HG02852 (cell line): ENCODE measurements around the gene CYP17A1.
"Not testable (repeated sequence)": the region's sequence is repeated elsewhere in the genome, so short reads cannot be mapped to it uniquely, and the experiment has no call there.

Experiments used
- ATAC-seq: cut with Tn5 transposase; IDR thresholded peaks from one replicate; pipeline ENCODE4 v1.9.1; 2021; ENCODE audit warnings: mild to moderate bottlenecking, moderate library complexity; ENCODE audit not compliant: unreplicated experiment

The CYP17A1 gene

DNA sequence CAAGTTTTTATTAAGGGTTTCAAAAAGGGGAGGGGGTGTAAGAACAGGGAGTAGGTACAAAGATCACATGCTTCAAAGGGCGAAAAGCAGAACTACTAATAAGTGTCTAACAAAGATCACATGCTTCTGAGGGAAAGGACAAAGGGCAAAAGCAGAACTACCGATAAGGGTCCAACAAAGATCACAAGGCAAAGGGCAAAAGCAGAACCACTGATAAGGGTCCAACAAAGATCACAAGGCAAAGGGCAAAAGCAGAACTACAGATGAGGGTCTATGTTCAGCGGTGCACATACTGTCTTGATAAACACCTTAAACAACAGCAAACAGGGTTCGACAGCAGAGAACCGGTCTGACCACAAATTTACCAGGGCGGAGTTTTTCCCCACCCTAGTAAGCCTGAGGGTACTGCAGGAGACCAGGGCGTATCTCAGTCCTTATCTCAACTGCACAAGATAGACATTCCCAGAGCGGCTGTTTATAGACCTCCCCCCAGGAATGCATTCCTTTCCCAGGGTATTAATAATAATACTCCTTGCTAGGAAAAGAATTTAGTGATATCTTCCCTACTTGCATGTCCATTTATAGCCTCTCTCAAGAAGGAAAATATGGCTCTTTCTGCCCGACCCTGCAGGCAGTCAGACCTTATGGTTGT lies 1.2 kb upstream of the CYP17A1 start:
- not testable (repeated sequence) for ATAC-seq

DNA sequence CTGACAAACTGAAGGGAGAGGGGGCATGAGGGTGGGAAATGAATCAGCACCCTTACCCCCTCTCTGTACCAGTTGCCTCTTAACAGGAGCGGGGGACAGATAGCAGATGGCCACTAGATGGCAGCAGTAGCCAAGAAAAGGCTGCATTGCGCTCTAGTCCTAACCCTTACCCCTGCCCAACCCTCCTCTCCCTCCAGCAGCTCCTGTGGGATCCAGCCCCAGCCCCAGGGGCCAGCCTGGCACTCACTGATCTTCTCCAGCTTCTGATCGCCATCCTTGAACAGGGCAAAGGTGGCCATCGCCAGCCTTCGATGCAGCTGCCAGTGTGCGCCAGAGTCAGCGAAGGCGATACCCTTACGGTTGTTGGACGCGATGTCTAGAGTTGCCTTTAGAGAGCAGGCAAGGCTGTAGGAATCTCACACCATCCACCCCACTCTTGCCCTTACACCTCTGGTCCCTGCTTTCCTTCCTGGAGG lies 2.2 kb downstream of the CYP17A1 start:
- no peak for ATAC-seq

DNA sequence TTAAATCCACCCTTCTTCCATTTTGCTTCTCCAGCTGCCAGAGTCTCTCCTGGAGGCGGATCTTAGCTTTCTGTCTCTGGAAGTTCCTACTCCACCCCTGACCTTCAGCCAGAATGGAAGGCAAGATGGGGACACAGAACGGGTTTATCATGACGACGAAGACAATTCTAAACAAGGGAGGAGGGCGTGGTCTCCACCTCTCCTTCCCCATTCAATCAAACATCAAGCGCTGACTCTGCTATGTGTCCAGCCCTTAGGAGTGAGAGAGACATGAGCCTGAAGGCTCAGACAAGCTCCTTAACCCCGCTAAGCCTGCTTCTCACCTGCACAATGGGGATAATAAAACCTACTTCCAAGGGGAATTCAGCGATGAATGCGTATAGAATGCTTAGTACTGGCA lies 3.1 kb downstream of the CYP17A1 start:
- ATAC-seq: no peak

DNA sequence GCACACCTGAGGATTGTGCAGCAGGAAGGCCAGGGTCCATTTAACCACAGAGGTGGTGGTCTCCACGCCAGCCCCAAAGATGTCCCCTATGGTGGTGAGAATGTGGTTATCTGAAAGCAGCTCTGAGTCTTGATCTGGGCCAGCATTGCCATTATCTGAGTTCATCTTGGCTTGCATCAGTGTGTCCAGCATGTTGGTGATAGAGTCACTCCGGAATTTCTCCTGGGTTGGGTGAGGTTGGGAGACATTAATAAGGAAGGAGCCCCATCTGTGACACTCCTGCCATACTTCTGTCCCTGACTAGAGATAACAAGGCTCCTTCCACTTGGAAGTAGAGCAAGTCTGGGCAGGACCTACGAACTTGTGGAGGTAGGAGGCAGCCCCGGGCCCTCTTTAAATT lies 4.2 kb downstream of the CYP17A1 start:
- ATAC-seq: no peak

DNA sequence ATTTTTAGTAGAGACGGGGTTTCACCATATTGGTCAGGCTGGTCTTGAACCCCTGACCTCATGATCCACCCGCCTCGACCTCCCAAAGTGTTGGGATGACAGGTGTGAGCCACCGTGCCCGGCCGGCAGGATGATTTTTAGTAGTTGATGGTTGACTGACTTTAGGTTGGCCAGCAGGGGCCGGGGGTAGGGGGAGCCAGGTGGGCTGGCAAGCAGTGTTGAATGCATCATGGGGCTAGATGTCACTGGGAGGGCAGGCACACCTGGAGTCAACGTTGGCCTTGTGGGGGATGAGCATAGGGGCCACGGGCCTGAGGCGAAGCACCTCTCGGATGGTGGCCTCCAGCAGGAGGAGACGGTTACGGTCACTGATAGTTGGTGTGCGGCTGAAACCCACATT lies 5.0 kb downstream of the CYP17A1 start:
- no peak for ATAC-seq

DNA sequence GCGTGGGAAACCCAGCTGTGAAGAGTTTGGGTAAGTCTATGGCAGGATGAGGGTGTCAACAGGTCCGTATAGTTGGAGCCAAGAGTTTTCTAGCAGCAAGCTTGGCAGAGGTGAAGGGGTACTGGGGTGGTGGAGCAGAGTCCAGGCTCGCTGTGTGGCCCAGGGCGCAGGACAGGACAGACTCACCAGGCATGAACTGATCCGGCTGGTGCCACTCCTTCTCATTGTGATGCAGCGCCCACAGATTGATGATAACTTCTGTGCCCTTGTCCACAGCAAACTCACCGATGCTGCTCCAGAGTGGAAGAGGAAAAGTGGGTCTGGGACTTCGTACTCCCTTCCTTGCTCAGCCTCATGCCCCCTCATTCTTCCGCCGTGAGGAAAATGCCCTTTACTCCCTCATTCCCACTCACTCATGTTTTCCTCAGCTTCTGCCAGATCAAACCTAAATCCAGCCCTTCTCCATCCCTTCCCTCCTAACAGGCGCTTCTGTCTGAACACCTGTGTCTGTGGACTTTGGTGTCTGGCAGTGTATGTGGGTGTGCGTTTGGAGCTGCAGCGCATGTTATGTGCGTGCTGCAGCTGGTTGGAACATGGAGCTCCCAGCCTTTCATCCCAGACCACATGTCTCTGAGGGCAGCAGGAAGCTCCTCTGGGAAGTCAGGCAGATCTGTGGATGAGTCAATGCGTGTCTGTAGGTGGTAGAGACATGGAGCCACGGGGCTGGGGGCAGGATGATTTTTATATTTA lies 5.7 kb downstream of the CYP17A1 start:
- no peak for ATAC-seq

DNA sequence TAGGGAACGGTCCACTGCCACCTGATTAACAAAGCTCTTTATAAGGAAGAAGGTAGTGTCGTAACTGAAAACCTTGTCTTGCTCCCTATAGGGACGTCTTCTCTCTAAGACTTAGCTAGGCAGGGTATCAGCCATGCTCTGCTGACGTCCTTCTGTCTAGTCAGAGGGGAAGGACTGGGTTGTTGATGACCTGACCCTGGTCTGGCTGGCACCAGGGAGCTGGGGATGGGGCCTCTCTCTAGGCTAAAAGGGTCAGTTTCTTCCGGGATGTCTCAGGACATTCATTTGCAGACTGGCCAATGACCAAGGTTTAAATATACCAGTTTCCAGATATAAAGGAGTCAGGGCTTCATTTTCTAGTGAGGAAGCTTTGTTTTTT lies 9.6 kb downstream of the CYP17A1 start:
- ATAC-seq: no peak

DNA sequence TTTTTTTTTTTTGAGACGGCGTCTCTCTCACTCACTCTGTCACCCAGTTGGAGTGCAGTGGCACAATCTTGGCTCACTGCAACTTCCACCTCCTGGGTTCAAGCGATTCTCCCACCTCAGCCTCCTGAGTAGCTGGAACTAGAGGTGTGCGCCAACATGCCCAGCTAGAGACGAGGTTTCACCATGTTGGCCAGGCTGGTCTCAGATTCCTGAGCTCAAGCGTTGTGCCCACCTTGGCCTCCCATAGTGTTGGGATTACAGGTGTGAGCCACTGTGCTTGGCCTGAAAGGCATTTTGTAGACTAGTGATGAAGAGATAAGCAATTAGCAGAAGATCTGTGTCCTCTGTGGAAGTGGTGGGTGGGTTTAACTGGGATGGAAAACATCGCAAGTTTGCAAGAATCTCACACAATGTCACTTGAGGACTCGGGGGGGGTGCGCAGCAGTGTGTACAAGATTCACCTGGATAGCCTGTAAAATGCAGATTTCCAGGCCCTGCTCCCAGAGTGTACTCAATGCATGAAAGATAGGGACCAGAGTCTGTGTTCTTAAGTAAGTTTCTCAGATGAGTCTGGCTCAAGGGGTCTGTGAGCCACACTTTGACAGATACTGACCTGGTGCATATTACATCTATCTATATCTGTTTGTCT lies 10.9 kb downstream of the CYP17A1 start:
- ATAC-seq: no peak

DNA sequence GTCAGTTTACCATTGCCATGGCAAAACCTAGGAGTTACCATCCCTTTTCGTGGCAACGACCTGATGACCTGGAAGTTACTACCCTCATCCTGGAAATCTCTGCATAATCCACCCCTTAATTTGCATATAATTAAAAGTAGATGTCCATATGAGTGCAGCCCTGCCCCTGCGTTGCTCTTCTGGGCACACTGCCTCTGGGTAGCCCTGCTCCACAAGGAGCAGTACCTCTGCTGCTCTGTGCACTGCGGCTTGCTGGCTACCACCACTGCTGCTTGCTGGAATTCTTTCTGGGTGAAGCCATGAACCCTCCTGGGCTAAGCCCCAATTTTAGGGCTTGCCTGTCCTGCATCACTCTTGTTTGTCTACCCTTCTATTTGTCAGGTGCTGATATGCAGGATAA lies 12.5 kb downstream of the CYP17A1 start:
- ATAC-seq: no peak

DNA sequence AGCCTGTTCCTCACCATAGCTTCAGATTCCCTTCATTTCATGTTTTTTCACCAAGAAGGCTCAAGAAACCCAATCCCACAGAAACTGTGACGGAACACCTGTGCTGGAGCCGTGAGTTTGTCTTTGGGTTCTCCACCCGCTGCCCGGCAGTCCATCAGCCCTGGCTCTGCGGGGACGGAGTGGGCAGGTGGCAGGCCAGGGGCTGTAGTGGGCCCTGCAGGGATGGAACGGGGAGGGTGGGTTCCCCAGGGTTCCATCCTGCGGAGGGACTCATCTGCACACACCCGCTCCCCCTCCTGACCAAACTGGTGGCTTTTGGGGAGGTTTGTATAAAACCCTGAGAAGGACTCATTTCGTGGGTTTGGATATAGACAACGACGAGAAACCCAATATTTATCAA lies 15.0 kb downstream of the CYP17A1 start:
- no peak for ATAC-seq

DNA sequence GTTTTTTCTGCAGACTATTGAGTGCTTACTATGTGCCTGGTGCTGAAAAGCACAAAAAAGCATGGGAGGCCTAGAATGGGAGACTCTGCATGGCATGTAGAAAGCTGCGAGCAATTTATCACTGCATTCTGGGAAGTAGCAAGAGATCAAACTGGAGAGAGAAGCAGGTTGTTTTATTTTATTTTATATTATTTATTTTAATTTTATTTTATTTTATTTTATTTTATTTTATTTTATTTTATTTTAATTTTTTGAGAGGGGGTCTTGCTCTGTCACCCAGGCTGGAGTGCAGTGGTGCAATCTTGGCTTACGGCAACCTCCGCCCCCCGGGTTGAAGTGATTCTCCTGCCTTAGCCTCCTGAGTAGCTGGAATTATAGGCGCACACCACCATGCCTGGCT lies 17.2 kb downstream of the CYP17A1 start:
- ATAC-seq: not testable (repeated sequence)

DNA sequence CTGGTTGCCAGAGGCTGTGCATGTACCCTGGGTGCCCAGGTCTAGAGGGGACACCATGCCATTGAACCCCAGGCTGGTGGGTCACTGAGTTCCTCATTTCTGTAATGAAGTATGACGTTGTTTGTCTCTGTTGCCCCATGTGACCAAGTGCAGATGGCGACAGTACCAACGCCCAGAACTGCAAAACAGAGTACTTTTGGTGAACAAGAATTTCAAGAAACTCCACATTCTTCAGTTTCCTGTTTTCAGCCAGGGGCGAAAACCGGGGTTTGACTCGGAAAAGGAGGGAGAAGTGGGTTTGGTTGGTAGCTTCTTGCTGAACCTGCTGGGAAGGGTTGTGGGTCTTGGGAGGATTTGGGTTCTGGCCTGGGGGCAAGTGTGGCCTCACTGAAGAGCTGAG lies 18.2 kb downstream of the CYP17A1 start:
- no peak for ATAC-seq

DNA sequence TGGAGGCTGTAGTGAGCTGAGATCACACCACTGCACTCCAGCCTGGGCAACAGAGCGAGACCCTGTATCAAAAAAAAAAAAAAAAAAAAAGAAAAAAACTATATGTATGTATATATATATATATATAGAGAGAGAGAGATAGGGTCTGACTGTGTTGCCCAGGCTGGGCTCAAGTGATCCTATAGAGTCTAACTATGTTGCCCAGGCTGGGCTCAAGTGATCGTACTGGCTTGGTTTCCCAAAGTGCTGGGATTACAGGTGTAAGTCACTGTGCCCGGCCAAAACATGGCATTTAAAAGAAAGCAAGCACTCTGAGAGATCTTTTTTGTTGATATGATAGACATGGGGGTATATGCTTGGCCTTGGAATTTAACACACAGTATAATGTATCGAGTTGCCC lies 20.0 kb downstream of the CYP17A1 start:
- ATAC-seq: no peak

DNA sequence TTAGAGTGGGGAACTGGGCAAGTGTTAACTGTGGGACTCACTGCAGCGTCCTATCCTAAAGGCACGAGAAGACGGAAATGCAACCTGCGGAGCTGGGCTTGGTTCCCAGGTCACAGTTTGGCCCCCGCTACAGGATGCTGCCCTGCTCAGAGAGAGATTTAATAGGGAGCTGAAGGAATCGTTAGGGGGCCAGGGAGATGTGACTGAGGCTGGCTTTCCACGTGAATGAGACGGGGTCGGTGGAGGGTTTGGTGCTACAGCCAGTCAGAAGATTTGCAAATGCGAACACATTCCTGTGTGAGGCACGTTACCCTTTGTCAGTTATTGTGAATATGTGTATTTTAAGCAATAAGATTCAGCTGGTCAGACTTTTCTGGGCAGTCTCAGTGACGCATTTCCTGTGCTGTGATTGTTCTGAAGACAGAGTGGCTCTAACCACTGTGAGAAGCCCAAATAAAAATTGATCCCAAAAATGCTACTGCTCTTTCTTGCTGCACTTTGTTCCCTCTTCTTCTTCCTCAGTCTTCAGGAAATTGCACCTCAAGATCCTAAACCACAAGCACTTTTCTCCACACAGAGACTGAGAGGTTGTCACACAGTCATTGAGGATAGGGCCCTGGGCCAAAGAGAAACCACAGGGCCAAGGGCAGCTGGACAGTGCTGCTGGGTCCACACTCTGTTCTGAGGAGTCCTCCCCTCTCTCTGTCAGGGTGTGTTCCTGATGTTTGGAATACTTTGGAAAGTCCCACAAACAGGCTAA lies 21.2 kb downstream of the CYP17A1 start:
- no peak for ATAC-seq

DNA sequence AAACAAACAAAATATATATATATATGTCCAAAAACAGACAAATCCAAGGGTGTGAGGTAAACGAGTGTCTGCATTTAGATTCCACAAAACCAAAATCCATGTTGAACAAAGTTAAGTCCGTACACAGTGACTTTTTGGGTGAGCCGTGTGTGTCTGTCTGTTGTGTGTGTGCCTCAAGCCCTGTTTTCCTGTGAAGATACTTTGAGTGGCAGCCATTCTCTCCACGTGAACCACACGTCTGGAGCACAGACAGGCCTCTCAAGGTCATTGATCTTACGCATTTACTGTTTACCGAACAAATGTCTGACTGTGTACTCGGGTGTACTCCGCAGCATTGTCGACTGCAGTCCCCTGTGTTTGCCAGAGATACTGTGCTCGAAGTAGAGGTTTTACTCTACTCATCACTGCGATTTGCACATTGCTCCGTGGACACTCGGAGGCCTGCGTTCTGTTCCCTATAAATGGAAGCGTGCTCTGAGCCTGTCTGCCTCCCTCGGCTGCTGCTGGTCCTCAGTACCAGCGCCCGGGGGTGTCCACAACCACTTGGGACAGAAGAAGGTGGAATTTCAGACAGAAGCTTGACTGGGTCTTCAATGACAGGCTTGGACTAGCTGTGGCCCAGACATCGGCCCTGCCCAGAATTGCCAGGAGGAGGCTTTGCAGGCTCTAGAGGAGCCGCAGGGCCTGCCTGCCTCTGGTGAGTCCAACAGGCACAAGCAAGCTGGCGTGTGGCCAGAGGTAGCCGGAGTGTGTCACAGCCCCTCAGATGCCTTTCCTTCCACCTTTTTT lies 22.1 kb downstream of the CYP17A1 start:
- no peak for ATAC-seq

DNA sequence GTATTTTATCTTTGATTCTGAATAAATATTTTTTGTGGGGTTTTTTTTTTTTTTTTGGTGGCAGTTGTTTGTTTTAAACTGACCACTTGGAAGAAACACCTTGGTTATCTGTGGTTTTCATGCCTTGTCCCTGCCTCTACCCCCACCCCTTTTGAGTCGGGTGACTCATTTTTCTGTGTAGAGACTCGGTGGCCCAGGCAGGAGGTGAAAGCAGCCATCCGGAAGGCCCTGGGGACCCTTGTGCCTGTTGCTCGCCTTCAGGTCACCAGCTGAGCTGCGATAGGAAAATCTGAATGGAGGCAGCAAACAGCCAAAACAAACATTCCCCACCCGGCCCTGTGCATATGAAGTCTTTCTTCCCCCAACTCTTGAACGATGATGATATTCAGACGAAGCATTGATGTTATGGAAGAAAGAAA lies 22.8 kb downstream of the CYP17A1 start:
- ATAC-seq: no peak

DNA sequence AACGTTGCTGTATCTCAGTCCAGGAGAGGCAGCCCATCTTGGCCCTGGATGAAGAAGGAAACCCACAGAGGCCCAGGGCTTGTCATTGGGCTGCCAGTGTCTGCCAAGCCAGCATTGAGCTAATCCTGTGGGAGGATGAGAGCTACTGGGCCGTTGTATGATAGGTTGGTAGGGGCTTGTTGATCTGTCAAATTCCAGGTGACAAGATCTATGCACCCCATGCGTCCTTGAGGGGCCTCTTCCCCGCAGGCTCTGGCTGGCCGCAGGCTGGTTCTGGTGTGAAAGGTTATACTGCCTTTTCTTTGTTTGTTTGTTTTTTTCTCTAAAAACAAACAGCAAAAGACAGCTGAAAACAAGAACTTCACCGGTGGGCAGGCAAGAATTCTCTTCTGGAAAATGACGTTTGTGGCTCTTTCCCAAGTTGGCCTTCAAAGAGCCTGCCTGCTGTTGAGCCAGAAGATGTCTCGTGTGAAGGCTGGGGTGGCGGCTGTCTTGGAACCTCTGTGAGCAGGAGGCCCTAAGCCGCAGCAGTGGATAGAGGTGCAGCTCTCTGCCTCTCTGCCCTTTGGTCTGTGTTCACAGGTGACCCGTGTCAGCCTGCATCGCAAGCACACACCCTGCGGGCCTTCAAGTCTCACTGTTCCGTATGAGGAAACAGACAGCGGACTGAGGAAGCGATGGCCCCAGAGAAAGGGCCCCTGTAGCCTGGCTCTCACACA lies 23.3 kb downstream of the CYP17A1 start:
- no peak for ATAC-seq

DNA sequence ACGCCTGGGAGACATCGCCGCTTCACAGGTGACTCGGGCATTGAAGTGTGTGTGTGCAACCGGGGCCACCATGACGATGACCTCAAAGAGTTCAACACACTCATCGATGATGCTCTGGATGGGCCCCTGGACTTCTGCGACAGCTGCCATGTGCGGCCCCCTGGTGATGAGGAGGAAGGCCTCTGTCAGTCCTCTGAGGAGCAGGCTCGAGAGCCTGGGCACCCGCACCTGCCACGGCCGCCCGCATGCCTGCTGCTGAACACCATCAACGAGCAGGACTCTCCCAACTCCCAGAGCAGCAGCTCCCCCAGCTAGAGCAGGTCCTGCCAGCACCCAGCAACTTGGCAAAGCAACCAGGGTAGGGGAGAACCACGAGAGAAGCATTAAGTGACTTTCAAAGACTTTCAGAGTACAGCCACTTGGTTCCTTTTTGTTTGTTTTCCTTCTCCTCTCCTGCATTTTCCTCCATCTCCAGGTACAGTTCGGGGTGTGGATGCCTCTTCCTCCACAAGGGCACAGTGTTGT lies 24.1 kb downstream of the CYP17A1 start:
- no peak for ATAC-seq

DNA sequence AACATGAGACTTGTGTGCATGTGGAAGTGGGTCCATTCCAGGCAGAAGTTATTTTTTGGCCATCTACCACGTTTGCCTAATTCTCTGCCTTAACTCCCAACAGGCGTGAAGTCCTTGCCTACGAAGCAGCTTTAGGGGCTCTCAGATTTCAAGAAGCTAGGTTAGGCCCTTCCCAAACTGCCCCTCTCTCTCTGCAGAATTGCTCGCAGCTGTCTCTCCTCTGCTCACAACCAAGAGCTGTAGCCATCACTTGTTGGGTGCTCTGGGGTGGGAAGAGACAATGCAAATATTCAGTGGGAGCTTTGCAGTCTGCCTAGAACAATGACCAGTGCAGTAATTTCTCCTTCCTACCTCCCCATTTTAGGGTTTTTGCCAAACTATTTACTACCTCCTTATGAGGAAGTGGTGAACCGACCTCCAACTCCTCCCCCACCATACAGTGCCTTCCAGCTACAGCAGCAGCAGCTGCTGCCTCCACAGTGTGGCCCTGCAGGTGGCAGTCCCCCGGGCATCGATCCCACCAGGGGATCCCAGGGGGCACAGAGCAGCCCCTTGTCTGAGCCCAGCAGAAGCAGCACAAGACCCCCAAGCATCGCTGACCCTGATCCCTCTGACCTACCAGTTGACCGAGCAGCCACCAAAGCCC lies 24.9 kb downstream of the CYP17A1 start:
- ATAC-seq: no peak
